ENCODE measurements around the gene TSSK3.

DNA sequence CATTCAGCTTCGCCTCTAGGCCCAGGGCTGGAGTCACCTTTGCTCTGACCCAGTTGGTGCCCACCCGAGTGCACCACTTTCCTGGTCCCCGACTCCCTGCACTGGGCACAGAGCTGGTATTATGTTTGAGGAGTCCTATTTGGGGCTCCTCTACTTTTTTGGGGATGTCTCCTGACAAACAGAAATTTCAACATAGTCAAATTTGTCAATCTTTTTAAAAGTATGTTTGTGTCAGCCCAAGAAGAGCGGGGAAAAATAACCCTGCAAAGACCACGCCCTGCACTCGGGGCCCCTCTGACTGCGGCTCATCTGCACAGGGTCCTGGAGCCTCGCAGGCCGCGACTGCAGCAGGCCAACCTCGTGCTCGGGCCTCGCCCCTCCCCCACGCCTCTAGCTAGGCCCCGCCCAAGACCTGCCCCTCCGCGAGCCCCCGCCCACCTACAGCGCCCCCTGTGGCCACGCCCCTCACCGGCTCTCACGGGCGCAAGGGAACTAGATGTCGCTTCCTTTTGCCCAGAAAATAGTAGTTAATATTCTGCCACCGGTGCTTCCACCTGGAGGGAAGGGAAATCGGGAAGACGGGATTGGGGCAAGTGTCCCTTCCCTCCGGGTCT lies 11.4 kb upstream of the TSSK3 start:
- no peak for TF ChIP-seq REST (IDR thresholded peaks at IDR 0.05; ENCODE audit: insufficient read depth in 1 of 2, low read depth in 2 of 2, low read length in 2 of 2)
- no peak for TF ChIP-seq SIN3A (IDR thresholded peaks at IDR 0.05; ENCODE audit: borderline replicate concordance, insufficient read depth, low read length)
- no peak for TF ChIP-seq POLR2AphosphoS5 (IDR thresholded peaks at IDR 0.05; ENCODE audit: low read depth, low read length)
- no peak for TF ChIP-seq TAF1 (IDR thresholded peaks at IDR 0.05; ENCODE audit: borderline replicate concordance, insufficient read depth, low read length)
- TF ChIP-seq FOXP2 (optimal IDR thresholded peaks at IDR 0.05; ENCODE audit: borderline replicate concordance, extremely low read depth, extremely low read length, insufficient read depth) = no peak

All from PFSK-1 (cell line).